Calu3 (cell line): ENCODE results near the gene RBM12. TPM values are rescaled to one million over a fixed set of nuclear protein-coding genes. Genes with fewer than 3 reads are reported as not detected.
"Not testable (repeated sequence)": the region's sequence is repeated elsewhere in the genome, so short reads cannot be mapped to it uniquely, and the experiment has no call there.

Experiments
- BruUV-seq: library from RNA; stranded (reverse); fragments of 400-500 nt; replicated peaks from 2 replicates; lab custom pipeline; 2021; lab: Mats Ljungman, UMichigan
- CTCF ChIA-PET: fragments of 300-600 bp; sonication (Branson Sonifier 250); formaldehyde crosslinking; loops from one replicate; lab custom pipeline; 2022; ENCODE audit warnings: antibody characterized with exemption; lab: Charles Lee
- DNase-seq: peaks from one replicate; pipeline ENCODE4 v3.0.0; 2022
- H3K27ac Mint-ChIP-seq: one replicate; pipeline ENCODE4 v1.8.0; 2022; ENCODE audit warnings: mixed read lengths; ENCODE audit not compliant: unreplicated experiment
- H3K27me3 Mint-ChIP-seq: one replicate; pipeline ENCODE4 v1.8.0; 2022; ENCODE audit warnings: mixed read lengths; ENCODE audit not compliant: unreplicated experiment
- H3K36me3 Mint-ChIP-seq: one replicate; pipeline ENCODE4 v1.8.0; 2022; ENCODE audit warnings: mild to moderate bottlenecking, moderate library complexity, mixed read lengths; ENCODE audit not compliant: insufficient read depth, unreplicated experiment
- H3K4me1 Mint-ChIP-seq: one replicate; pipeline ENCODE4 v1.8.0; 2022; ENCODE audit warnings: mild to moderate bottlenecking, low read depth, mixed read lengths; ENCODE audit not compliant: unreplicated experiment
- H3K4me3 Mint-ChIP-seq: one replicate; pipeline ENCODE4 v1.8.0; 2022; ENCODE audit warnings: mild to moderate bottlenecking, low read depth, moderate library complexity, mixed read lengths; ENCODE audit not compliant: unreplicated experiment
- H3K9me3 Mint-ChIP-seq: one replicate; pipeline ENCODE4 v1.8.0; 2022; ENCODE audit warnings: low read depth, mixed read lengths; ENCODE audit not compliant: unreplicated experiment
- CTCF ChIP-seq: fragments of 200-600 bp; IDR thresholded peaks from one replicate; pipeline ENCODE4 v1.8.0; 2022; ENCODE audit warnings: antibody characterized with exemption; ENCODE audit not compliant: unreplicated experiment
- intact Hi-C: fragments of 100-400 bp; cut with micrococcal nuclease; formaldehyde crosslinking; loops from one replicate; pipeline ENCODE4 v1.10.0; 2022; ENCODE audit not compliant: unreplicated experiment
- total RNA-seq: library from RNA; stranded (reverse); gene quantifications from 2 replicates; pipeline ENCODE4 v1.2.3, GENCODE V29; 2022

RBM12 gene
- total RNA-seq, 1 experiment from 2014 or later, result 133 TPM

DNA sequence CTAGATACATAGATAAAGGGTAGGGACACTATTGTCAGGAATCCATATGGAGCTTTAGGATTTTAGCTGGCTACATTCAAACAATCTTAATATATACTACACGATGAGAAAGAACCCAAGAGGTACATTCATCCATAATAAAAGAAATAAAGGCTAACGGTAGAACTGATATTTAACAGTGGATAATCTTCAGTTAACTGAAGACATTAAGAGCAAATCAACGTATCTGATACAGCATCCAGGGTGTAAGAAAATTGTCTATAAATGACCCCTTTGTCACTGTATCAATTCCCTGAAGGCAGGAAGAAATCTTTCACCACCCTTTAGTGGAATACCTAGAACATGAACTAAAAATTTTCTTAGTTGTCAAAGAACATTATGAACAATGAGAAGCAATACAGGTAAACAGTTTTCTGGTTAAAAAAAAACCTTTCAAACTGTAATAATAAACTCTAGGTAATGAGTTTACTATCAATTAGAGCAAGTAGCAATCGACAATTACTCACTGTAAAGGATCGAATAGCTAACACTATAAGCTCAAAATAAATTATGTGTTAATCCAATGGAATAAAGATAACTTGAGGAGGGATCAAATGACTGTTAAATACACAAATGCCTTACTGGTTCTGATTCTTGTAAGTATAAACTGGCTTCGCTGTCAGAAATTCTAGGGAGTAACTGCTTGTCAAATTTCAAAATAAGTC is 46.3 kb upstream of the RBM12 start:
- Mint-ChIP-seq H3K4me3 (no peak overlapping the region), H3K4me1 (peaks cover 11% of the 10 kb centered on the region), H3K27ac (peak overlapping the region; percentile 39), H3K9me3 (no peaks in the 10 kb centered on the region), H3K36me3 (peaks cover 98% of the 10 kb centered on the region), H3K27me3 (no peaks in the 10 kb centered on the region)
- CTCF ChIA-PET, result interaction anchor here (0.8 kb wide), 1 partner anchor 9 kb away, joined by 4 read pairs; no protein-coding TSS in a partner anchor
- TF ChIP-seq CTCF, result no peak
- BruUV-seq, result no TSS peak
- DNase-seq, result no peak
- intact Hi-C loops, result no loop called here

DNA sequence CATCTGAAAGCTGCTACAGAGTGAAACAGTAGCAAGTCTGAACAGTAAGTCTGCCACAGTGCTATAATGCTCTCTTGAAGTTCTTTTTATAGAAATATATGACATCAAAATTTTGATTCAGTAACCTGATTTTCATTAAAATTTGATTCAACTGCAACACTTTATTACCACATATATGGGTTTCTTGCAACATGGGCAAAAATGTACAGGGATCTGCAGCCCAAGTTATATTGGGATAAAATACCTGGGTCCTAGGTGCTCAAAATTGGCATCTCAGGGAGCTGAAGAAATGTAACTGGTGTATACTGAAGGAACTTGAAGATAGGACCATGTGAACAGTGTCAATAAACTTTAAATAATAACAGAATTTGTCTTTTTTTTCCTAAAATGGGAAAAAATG is 45.3 kb upstream of the RBM12 start:
- no peaks in the 10 kb centered on the region for H3K27me3 Mint-ChIP-seq
- H3K9me3 Mint-ChIP-seq, result no peaks in the 10 kb centered on the region
- no peak overlapping the region for H3K27ac Mint-ChIP-seq
- peaks cover 98% of the 10 kb centered on the region for H3K36me3 Mint-ChIP-seq
- peaks cover 11% of the 10 kb centered on the region for H3K4me1 Mint-ChIP-seq
- no peak for TF ChIP-seq CTCF
- no peak for DNase-seq
- CTCF ChIA-PET, result no interaction called here
- no TSS peak for BruUV-seq
- intact Hi-C loops, result no loop called here
- H3K4me3 Mint-ChIP-seq, result no peak overlapping the region

DNA sequence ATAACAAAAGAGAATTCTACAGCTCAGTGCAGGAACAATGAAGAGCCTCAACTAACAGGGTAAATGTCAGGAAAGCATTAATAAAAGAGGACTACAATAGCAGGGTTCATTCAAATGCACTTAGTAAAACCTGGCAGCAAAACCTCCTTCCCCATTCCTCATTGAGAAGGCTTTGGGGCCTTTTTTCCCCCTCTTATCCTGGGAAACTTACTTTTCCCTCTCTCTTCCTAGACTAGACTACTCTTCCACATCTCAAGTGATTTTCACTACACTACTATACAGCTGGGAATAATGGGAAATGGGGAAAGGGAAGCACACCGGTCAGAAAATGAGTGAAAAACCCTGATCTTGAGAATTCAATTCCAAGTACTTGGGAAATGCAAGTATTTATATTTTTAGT is 44.6 kb upstream of the RBM12 start:
- Mint-ChIP-seq H3K27me3 (no peaks in the 10 kb centered on the region), H3K9me3 (no peaks in the 10 kb centered on the region), H3K4me1 (peaks cover 11% of the 10 kb centered on the region), H3K36me3 (peaks cover 98% of the 10 kb centered on the region), H3K4me3 (no peak overlapping the region), H3K27ac (peak overlapping the region; percentile 40)
- TF ChIP-seq CTCF, result no peak
- no TSS peak for BruUV-seq
- no peak for DNase-seq
- CTCF ChIA-PET, result no interaction called here
- intact Hi-C loops, result loop anchor here (2.0 kb wide), 1 partner anchor 30 kb away; no protein-coding TSS in a partner anchor

GRCh38 chr20:35708502-35708901 is 43.8 kb upstream of the RBM12 start:
- DNase-seq, result no peak
- peaks cover 11% of the 10 kb centered on the region for H3K4me1 Mint-ChIP-seq
- H3K27me3 Mint-ChIP-seq, result no peaks in the 10 kb centered on the region
- CTCF ChIA-PET, result interaction anchor here (1.3 kb wide), 1 partner anchor 15 kb away, joined by 3 read pairs; no protein-coding TSS in a partner anchor
- no TSS peak for BruUV-seq
- H3K4me3 Mint-ChIP-seq, result no peak overlapping the region
- H3K27ac Mint-ChIP-seq, result no peak overlapping the region
- intact Hi-C loops, result loop anchor here (2.0 kb wide), 1 partner anchor 30 kb away; no protein-coding TSS in a partner anchor
- no peaks in the 10 kb centered on the region for H3K9me3 Mint-ChIP-seq
- TF ChIP-seq CTCF, result no peak
- peaks cover 98% of the 10 kb centered on the region for H3K36me3 Mint-ChIP-seq

- peaks cover 11% of the 10 kb centered on the region for H3K4me1 Mint-ChIP-seq
- intact Hi-C loops, result not testable (repeated sequence)
Measured at GRCh38 chr20:35706591-35707529, 42.2 kb upstream of the RBM12 start.

GRCh38 chr20:35705894-35706293 is 41.2 kb upstream of the RBM12 start:
- BruUV-seq, intact Hi-C loops, CTCF ChIA-PET, H3K4me3 Mint-ChIP-seq, H3K9me3 Mint-ChIP-seq, DNase-seq, H3K27ac Mint-ChIP-seq, H3K4me1 Mint-ChIP-seq, H3K27me3 Mint-ChIP-seq: not testable (repeated sequence)
- peaks cover 96% of the 10 kb centered on the region for H3K36me3 Mint-ChIP-seq

More at GRCh38 chr20:35706591-35707529, 42.2 kb upstream of the RBM12 start:
- CTCF ChIA-PET, result interaction anchor here (1.3 kb wide), 1 partner anchor 17 kb away, joined by 3 read pairs; no protein-coding TSS in a partner anchor
- not testable (repeated sequence) for H3K27ac Mint-ChIP-seq, DNase-seq, H3K27me3 Mint-ChIP-seq, BruUV-seq, H3K4me3 Mint-ChIP-seq, H3K9me3 Mint-ChIP-seq
- H3K36me3 Mint-ChIP-seq, result peaks cover 98% of the 10 kb centered on the region
